ENCODE measurements around the gene CNTN5.

CNTN5 gene

DNA sequence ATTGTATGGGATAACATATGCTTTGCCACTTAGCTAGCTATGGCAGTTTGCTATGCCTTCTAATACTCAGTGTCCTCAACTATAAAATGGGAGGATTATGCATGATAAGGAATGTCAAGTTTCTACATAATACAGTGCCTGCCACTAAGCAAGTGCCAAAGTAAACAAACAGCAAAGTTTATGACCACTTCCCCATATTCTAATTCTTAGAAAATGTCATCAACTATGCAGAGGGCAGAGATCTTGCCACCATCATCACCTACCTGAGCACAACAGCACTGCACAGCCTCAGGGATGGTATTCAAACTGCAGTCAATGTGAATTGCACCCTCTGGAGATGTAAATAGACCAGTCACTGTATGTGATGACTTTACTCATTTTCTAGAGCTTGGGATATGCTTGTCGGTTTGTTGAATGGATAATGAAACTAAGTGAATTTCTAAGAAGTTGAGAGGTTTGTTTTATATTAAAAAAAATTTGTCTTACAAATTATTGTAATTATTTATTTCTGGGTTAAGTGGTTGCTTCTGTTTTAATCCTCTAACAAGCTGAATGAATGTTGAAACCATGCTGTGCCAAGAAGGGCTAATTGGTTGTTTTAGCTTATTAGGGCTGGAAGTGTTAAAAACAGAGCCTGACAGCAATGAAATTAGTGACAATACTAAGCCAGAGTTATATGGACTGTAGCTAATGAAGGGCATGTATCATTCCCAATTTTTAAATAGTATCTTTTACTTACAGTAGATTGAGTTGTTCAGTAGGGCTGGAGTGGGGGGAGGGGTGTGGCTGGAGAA lies 398.4 kb downstream of the CNTN5 start (continued):
- no peak for TF ChIP-seq MEIS1 (CRISPR knock-in tag; IDR thresholded peaks at IDR 0.05; ENCODE audit: borderline replicate concordance)
- peak; percentile 88 for TF ChIP-seq FEZF1 (tag by site-specific recombination; IDR thresholded peaks at IDR 0.05)
- no peak for TF ChIP-seq ZNF621 (tag by site-specific recombination; IDR thresholded peaks at IDR 0.05)
- no peak for TF ChIP-seq ZNF140 (tag by site-specific recombination; IDR thresholded peaks at IDR 0.05)

DNA sequence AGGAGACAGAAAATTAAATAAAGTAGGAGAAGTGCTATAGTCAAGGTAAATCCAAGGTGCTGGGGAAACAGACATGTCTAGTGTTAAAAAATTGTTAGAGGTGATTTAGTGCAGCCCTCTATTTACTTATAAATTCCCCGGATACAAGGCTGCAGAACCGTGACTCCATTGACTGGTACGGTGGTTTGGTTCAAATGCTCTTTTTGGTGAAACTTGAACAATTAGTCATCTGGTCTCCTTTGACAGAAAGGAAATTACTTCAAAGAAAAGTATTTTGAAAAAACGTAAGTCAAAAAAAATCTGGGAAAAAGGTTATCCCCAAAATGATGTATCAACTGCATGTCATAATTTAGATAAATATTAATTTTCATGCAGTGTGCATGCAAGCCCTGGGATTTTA lies 399.2 kb downstream of the CNTN5 start:
- Histone ChIP-seq H3K9me3 (ENCODE audit: control insufficient read depth, insufficient read depth, low read depth, low read length) (no peaks in the 10 kb centered on the region), H3K27ac (ENCODE audit: extremely low read depth, low read depth, low read length) (no peak overlapping the region), H3K4me3 (ENCODE audit: low read depth, low read length) (no peak overlapping the region), H3K36me3 (ENCODE audit: control insufficient read depth in 2 of 2, insufficient read depth in 1 of 2, low read length in 2 of 2) (no peaks in the 10 kb centered on the region), H3K4me1 (ENCODE audit: control insufficient read depth, insufficient read depth, low read length) (no peaks in the 10 kb centered on the region; the same call in 1 of the 2 replicates)
- TF ChIP-seq SP3 (tag by site-specific recombination; IDR thresholded peaks at IDR 0.05) = no peak
- TF ChIP-seq SALL2 (tag by site-specific recombination; IDR thresholded peaks at IDR 0.05; ENCODE audit: borderline replicate concordance) = no peak
- TF ChIP-seq, protein P1, sequence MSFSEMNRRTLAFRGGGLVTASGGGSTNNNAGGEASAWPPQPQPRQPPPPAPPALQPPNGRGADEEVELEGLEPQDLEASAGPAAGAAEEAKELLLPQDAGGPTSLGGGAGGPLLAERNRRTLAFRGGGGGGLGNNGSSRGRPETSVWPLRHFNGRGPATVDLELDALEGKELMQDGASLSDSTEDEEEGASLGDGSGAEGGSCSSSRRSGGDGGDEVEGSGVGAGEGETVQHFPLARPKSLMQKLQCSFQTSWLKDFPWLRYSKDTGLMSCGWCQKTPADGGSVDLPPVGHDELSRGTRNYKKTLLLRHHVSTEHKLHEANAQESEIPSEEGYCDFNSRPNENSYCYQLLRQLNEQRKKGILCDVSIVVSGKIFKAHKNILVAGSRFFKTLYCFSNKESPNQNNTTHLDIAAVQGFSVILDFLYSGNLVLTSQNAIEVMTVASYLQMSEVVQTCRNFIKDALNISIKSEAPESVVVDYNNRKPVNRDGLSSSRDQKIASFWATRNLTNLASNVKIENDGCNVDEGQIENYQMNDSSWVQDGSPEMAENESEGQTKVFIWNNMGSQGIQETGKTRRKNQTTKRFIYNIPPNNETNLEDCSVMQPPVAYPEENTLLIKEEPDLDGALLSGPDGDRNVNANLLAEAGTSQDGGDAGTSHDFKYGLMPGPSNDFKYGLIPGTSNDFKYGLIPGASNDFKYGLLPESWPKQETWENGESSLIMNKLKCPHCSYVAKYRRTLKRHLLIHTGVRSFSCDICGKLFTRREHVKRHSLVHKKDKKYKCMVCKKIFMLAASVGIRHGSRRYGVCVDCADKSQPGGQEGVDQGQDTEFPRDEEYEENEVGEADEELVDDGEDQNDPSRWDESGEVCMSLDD (tag by site-specific recombination; IDR thresholded peaks at IDR 0.05) = no peak
- TF ChIP-seq ZNF138 (tag by site-specific recombination; IDR thresholded peaks at IDR 0.05; ENCODE audit: borderline replicate concordance) = no peak
- TF ChIP-seq, protein P2, sequence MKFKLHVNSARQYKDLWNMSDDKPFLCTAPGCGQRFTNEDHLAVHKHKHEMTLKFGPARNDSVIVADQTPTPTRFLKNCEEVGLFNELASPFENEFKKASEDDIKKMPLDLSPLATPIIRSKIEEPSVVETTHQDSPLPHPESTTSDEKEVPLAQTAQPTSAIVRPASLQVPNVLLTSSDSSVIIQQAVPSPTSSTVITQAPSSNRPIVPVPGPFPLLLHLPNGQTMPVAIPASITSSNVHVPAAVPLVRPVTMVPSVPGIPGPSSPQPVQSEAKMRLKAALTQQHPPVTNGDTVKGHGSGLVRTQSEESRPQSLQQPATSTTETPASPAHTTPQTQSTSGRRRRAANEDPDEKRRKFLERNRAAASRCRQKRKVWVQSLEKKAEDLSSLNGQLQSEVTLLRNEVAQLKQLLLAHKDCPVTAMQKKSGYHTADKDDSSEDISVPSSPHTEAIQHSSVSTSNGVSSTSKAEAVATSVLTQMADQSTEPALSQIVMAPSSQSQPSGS (tag by site-specific recombination; IDR thresholded peaks at IDR 0.05; ENCODE audit: low read depth) = no peak
- TF ChIP-seq ZNF529 (tag by site-specific recombination; IDR thresholded peaks at IDR 0.05; ENCODE audit: insufficient replicate concordance) = no peak
- TF ChIP-seq, protein P3, sequence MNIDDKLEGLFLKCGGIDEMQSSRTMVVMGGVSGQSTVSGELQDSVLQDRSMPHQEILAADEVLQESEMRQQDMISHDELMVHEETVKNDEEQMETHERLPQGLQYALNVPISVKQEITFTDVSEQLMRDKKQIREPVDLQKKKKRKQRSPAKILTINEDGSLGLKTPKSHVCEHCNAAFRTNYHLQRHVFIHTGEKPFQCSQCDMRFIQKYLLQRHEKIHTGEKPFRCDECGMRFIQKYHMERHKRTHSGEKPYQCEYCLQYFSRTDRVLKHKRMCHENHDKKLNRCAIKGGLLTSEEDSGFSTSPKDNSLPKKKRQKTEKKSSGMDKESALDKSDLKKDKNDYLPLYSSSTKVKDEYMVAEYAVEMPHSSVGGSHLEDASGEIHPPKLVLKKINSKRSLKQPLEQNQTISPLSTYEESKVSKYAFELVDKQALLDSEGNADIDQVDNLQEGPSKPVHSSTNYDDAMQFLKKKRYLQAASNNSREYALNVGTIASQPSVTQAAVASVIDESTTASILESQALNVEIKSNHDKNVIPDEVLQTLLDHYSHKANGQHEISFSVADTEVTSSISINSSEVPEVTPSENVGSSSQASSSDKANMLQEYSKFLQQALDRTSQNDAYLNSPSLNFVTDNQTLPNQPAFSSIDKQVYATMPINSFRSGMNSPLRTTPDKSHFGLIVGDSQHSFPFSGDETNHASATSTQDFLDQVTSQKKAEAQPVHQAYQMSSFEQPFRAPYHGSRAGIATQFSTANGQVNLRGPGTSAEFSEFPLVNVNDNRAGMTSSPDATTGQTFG (tag by site-specific recombination; IDR thresholded peaks at IDR 0.05; ENCODE audit: borderline replicate concordance) = no peak
- no peak for TF ChIP-seq ZNF214 (tag by site-specific recombination; IDR thresholded peaks at IDR 0.05; ENCODE audit: borderline replicate concordance)
- no peak for TF ChIP-seq ZNF654 (tag by site-specific recombination; IDR thresholded peaks at IDR 0.05; ENCODE audit: low read depth)
- TF ChIP-seq SCRT1 (tag by site-specific recombination; IDR thresholded peaks at IDR 0.05; ENCODE audit: borderline replicate concordance) = no peak
- TF ChIP-seq, protein P4, sequence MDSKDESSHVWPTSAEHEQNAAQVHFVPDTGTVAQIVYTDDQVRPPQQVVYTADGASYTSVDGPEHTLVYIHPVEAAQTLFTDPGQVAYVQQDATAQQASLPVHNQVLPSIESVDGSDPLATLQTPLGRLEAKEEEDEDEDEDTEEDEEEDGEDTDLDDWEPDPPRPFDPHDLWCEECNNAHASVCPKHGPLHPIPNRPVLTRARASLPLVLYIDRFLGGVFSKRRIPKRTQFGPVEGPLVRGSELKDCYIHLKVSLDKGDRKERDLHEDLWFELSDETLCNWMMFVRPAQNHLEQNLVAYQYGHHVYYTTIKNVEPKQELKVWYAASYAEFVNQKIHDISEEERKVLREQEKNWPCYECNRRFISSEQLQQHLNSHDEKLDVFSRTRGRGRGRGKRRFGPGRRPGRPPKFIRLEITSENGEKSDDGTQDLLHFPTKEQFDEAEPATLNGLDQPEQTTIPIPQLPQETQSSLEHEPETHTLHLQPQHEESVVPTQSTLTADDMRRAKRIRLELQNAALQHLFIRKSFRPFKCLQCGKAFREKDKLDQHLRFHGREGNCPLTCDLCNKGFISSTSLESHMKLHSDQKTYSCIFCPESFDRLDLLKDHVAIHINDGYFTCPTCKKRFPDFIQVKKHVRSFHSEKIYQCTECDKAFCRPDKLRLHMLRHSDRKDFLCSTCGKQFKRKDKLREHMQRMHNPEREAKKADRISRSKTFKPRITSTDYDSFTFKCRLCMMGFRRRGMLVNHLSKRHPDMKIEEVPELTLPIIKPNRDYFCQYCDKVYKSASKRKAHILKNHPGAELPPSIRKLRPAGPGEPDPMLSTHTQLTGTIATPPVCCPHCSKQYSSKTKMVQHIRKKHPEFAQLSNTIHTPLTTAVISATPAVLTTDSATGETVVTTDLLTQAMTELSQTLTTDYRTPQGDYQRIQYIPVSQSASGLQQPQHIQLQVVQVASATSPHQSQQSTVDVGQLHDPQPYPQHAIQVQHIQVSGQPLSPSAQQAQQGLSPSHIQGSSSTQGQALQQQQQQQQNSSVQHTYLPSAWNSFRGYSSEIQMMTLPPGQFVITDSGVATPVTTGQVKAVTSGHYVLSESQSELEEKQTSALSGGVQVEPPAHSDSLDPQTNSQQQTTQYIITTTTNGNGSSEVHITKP (tag by site-specific recombination; IDR thresholded peaks at IDR 0.05) = no peak
- TF ChIP-seq, protein P5, sequence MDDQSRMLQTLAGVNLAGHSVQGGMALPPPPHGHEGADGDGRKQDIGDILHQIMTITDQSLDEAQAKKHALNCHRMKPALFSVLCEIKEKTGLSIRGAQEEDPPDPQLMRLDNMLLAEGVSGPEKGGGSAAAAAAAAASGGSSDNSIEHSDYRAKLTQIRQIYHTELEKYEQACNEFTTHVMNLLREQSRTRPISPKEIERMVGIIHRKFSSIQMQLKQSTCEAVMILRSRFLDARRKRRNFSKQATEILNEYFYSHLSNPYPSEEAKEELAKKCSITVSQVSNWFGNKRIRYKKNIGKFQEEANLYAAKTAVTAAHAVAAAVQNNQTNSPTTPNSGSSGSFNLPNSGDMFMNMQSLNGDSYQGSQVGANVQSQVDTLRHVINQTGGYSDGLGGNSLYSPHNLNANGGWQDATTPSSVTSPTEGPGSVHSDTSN (CRISPR knock-in tag; IDR thresholded peaks at IDR 0.05) = no peak
- TF ChIP-seq ZNF707 (tag by site-specific recombination; IDR thresholded peaks at IDR 0.05) = no peak
- no peak for TF ChIP-seq ZNF155 (tag by site-specific recombination; IDR thresholded peaks at IDR 0.05)
- TF ChIP-seq ZNF510 (tag by site-specific recombination; IDR thresholded peaks at IDR 0.05; ENCODE audit: insufficient replicate concordance) = no peak
- TF ChIP-seq ZNF521 (tag by site-specific recombination; IDR thresholded peaks at IDR 0.05) = no peak
- ChIA-PET POLR2A (no interaction called here), CTCF (no interaction called here)

All from HEK293 (cell line).